Activated CD4-positive, alpha-beta memory T cell treated with anti-CD3 and anti-CD28 coated beads for 36 hours (primary cell): ENCODE results near the gene FAM98B. TPM values are rescaled to one million over a fixed set of nuclear protein-coding genes. Genes with fewer than 3 reads are reported as not detected.
"Not testable (repeated sequence)": the region's sequence is repeated elsewhere in the genome, so short reads cannot be mapped to it uniquely, and the experiment has no call there.

Experiments
- CTCF ChIA-PET: fragments of 350-600 bp; sonication (Branson Sonifier 250); formaldehyde crosslinking; loops from one replicate; lab custom pipeline; 2021; ENCODE audit warnings: antibody characterized with exemption, inconsistent platforms; lab: Charles Lee
- POLR2A ChIA-PET: fragments of 350-600 bp; sonication (Branson Sonifier 250); formaldehyde crosslinking; loops from one replicate; lab custom pipeline; 2021; ENCODE audit warnings: antibody characterized with exemption; lab: Charles Lee
- DNase-seq: peaks from one replicate; pipeline ENCODE4 v3.0.0-alpha.2; 2020
- H3K27ac Mint-ChIP-seq: one replicate; pipeline ENCODE4 v1.8.0; 2021; ENCODE audit warnings: mixed read lengths
- H3K27me3 Mint-ChIP-seq: one replicate; pipeline ENCODE4 v1.8.0; 2021; ENCODE audit warnings: mixed read lengths
- H3K36me3 Mint-ChIP-seq: one replicate; pipeline ENCODE4 v1.8.0; 2021; ENCODE audit warnings: mixed read lengths
- H3K4me1 Mint-ChIP-seq: one replicate; pipeline ENCODE4 v1.8.0; 2021; ENCODE audit warnings: low read depth, mixed read lengths
- H3K4me3 Mint-ChIP-seq: one replicate; pipeline ENCODE4 v1.8.0; 2021; ENCODE audit warnings: mild to moderate bottlenecking, mixed read lengths
- H3K9me3 Mint-ChIP-seq: one replicate; pipeline ENCODE4 v1.8.0; 2021; ENCODE audit warnings: mixed read lengths
- intact Hi-C: fragments of 100-400 bp; cut with micrococcal nuclease; formaldehyde crosslinking; loops from one replicate; pipeline ENCODE4 v1.15.1; 2023
- total RNA-seq, 2 experiments: library from RNA; stranded (reverse); gene quantifications; one replicate each; pipeline ENCODE4 v1.2.3, GENCODE V29; 2021

FAM98B gene
- total RNA-seq, 2 experiments from 2014 or later = 40.2 to 44.7 TPM

DNA sequence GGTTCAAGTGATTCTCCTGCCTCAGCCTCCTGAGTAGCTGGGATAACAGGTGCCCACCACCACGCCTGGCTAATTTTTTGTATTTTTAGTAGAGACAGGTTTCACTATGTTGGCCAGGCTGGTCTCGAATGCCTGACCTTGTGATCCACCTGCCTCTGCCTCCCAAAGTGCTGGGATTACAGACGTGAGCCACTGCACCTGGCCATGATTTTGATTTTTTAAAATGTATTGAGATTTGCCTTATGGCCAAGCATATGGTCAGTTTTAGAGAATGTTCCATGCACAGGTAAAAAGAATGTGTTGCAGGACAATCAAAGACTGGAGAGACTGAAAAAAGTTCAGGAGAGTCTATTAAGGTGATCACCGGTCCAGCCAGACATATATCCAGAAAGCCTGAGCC lies 16.3 kb upstream of the FAM98B start:
- H3K9me3 Mint-ChIP-seq, H3K4me1 Mint-ChIP-seq, DNase-seq, CTCF ChIA-PET, H3K27ac Mint-ChIP-seq, intact Hi-C loops, H3K36me3 Mint-ChIP-seq, H3K4me3 Mint-ChIP-seq: not testable (repeated sequence)
- peaks cover 13% of the 10 kb centered on the region for H3K27me3 Mint-ChIP-seq
- POLR2A ChIA-PET = interaction anchor here (0.7 kb wide), 1 partner anchor 246 kb away, joined by 3 read pairs; no protein-coding TSS in a partner anchor

DNA sequence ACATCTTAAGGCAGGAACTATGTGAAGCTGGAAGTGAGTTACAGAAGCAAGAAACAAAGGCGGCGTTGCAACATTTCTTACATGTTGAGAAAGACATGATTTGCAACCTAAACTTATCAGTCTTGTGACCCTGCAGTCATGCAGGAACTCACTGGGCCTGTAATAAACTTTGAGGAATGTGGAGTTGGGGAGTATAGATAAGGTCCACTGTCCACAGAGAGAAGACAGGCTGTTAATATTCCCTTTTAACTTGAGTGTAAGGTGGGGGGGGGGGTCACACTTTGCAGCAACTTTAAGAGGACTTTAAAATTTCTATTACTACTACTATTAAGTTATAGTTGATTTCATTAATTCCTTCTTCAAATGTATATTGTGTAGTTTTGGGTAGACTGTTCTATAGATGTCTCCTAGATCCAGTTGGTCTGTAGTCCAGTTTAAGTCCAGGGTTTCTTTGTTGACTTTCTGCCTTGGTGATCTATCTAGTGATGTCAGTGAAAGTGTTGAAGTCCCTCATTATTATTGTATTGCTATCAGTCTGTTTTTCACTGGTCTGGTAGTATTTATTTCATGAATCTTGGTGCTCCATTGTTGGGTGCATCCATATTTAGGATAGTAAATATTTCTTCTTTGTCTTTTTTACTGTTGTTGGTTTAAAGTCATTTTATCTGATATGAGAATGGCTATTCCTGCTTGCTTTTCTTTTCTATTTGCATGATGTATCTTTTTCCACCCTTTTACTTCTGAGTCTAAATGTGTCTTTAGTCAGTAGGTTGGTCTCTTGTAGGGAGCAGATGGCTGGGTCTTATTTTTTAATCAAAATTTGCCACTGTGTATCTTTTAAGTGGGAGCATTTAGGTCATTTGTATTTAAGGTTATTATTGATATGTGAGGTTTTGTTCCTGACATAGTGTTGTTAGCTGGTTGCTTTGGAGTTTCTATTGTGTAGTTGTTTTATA lies 15.6 kb upstream of the FAM98B start:
- Mint-ChIP-seq H3K27me3 (peaks cover 13% of the 10 kb centered on the region), H3K36me3 (no peaks in the 10 kb centered on the region), H3K9me3 (peaks cover 9% of the 10 kb centered on the region), H3K27ac (no peak overlapping the region), H3K4me3 (no peak overlapping the region), H3K4me1 (peaks cover 5% of the 10 kb centered on the region)
- ChIA-PET CTCF (interaction anchor here (0.6 to 7.4 kb wide), 7 partner anchors 12 to 263 kb away, joined by 3 to 266 read pairs (median 34); partner anchors contain the start of gene FAM98B), POLR2A (interaction anchor here (0.7 kb wide), 1 partner anchor 245 kb away, joined by 3 read pairs; no protein-coding TSS in a partner anchor)
- no peak for DNase-seq
- intact Hi-C loops = no loop called here

DNA sequence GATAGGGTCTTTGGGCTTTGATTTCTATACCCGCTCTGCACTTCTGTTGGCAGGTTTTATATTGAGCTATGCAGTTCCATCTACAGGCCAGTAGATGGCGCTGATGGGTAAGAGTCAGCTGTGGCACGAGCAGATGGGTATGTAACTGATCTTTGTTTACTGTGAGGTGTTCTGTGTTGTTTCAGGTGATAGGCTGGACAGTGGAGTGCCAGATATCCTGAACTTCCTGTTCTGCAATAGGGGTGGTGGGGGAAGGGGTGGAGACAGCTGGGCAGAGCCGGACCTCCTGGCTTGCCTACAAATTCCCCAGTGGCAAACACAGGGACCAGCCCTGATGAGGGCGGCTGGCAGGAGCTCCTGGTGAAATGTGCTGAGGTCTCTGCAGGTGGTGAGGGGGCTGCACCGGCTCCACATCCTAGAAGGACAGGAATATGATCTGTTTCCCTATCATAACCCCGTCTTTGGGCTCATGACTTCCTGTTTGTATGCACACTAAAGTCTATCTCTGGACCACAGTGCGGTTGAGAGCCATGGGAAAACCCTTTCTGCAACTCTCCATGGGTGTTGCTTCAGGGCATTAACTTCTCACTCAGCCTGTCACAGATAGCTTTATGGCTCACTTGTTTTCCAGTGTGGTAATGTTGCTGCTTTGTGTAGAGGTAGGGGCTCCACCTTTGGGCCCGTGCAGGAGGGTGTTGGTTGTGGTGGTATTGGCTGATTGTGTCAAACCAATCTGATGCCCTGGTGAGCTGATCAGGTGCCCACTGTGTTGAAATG lies 13.4 kb upstream of the FAM98B start:
- peaks cover 5% of the 10 kb centered on the region for H3K4me1 Mint-ChIP-seq
- CTCF ChIA-PET = interaction anchor here (0.6 to 7.4 kb wide), 60 partner anchors 9 to 1317 kb away, joined by 3 to 266 read pairs (median 4); partner anchors contain the start of genes FAM98B, RASGRP1 and SPRED1
- POLR2A ChIA-PET = interaction anchor here (1.3 kb wide), 1 partner anchor 15 kb away, joined by 5 read pairs; no protein-coding TSS in a partner anchor
- H3K9me3 Mint-ChIP-seq = peaks cover 9% of the 10 kb centered on the region
- peaks cover 11% of the 10 kb centered on the region for H3K27me3 Mint-ChIP-seq
- peak overlapping the region; percentile 6 for H3K27ac Mint-ChIP-seq
- intact Hi-C loops = loop anchor here (1.0 kb wide), 2 partner anchors 250 to 259 kb away; no protein-coding TSS in a partner anchor
- DNase-seq = peak; percentile 60
- H3K4me3 Mint-ChIP-seq = no peak overlapping the region
- H3K36me3 Mint-ChIP-seq = no peaks in the 10 kb centered on the region

- no peak for DNase-seq
- ChIA-PET POLR2A (interaction anchor here (1.3 kb wide), 2 partner anchors 14 kb away, joined by 3 to 5 read pairs; no protein-coding TSS in a partner anchor), CTCF (interaction anchor here (0.8 to 7.4 kb wide), 34 partner anchors 8 to 1316 kb away, joined by 3 to 266 read pairs (median 5); partner anchors contain the start of gene FAM98B)
- H3K27ac Mint-ChIP-seq = no peak overlapping the region
- intact Hi-C loops = no loop called here
- no peak overlapping the region for H3K4me3 Mint-ChIP-seq
- peaks cover 5% of the 10 kb centered on the region for H3K4me1 Mint-ChIP-seq
- H3K9me3 Mint-ChIP-seq = peaks cover 9% of the 10 kb centered on the region
- peaks cover 10% of the 10 kb centered on the region for H3K27me3 Mint-ChIP-seq
- H3K36me3 Mint-ChIP-seq = no peaks in the 10 kb centered on the region
Measured at GRCh38 chr15:38441130-38441519, 12.8 kb upstream of the FAM98B start.

GRCh38 chr15:38454696-38455090 lies 766 bp downstream of the FAM98B start:
- ChIA-PET POLR2A (interaction anchor here (0.8 to 1.8 kb wide), 12 partner anchors 13 to 245 kb away, joined by 3 to 10 read pairs (median 4); no protein-coding TSS in a partner anchor), CTCF (interaction anchor here (0.5 to 3.4 kb wide), 18 partner anchors 8 to 253 kb away, joined by 3 to 65 read pairs (median 5); partner anchors contain the start of gene RASGRP1)
- Mint-ChIP-seq H3K9me3 (no peaks in the 10 kb centered on the region), H3K4me3 (peak overlapping the region; percentile 93), H3K27me3 (no peaks in the 10 kb centered on the region), H3K27ac (peak overlapping the region; percentile 89), H3K36me3 (peaks cover 3% of the 10 kb centered on the region), H3K4me1 (peaks cover 24% of the 10 kb centered on the region)
- DNase-seq = no peak
- intact Hi-C loops = no loop called here

GRCh38 chr15:38455092-38455491 lies 1.2 kb downstream of the FAM98B start:
- Mint-ChIP-seq H3K36me3 (peaks cover 3% of the 10 kb centered on the region), H3K4me1 (peaks cover 28% of the 10 kb centered on the region), H3K4me3 (peak overlapping the region; percentile 93), H3K27me3 (no peaks in the 10 kb centered on the region), H3K9me3 (no peaks in the 10 kb centered on the region), H3K27ac (peak overlapping the region; percentile 3)
- ChIA-PET POLR2A (interaction anchor here (0.8 to 1.8 kb wide), 9 partner anchors 13 to 245 kb away, joined by 3 to 10 read pairs (median 4); no protein-coding TSS in a partner anchor), CTCF (interaction anchor here (0.5 to 3.4 kb wide), 14 partner anchors 8 to 253 kb away, joined by 3 to 65 read pairs (median 5); partner anchors contain the start of gene RASGRP1)
- intact Hi-C loops = no loop called here
- no peak for DNase-seq

- intact Hi-C loops = no loop called here
- POLR2A ChIA-PET = no interaction called here
Measured at GRCh38 chr15:38458646-38459045, 4.7 kb downstream of the FAM98B start.

GRCh38 chr15:38459480-38459879 lies 5.6 kb downstream of the FAM98B start:
- ChIA-PET POLR2A (no interaction called here), CTCF (interaction anchor here (1.9 to 4.3 kb wide), 3 partner anchors 19 to 240 kb away, joined by 7 to 21 read pairs (median 17); no protein-coding TSS in a partner anchor)
- DNase-seq = no peak
- intact Hi-C loops = no loop called here
- no peak overlapping the region for H3K4me3 Mint-ChIP-seq
- H3K27me3 Mint-ChIP-seq = no peaks in the 10 kb centered on the region
- no peak overlapping the region for H3K27ac Mint-ChIP-seq
- H3K9me3 Mint-ChIP-seq = no peaks in the 10 kb centered on the region
- peaks cover 47% of the 10 kb centered on the region for H3K4me1 Mint-ChIP-seq
- H3K36me3 Mint-ChIP-seq = no peaks in the 10 kb centered on the region

More at GRCh38 chr15:38458646-38459045, 4.7 kb downstream of the FAM98B start:
- peaks cover 3% of the 10 kb centered on the region for H3K36me3 Mint-ChIP-seq
- no peak overlapping the region for H3K27ac Mint-ChIP-seq
- DNase-seq = no peak
- H3K27me3 Mint-ChIP-seq = no peaks in the 10 kb centered on the region
- CTCF ChIA-PET = interaction anchor here (1.9 to 4.3 kb wide), 3 partner anchors 18 to 241 kb away, joined by 7 to 21 read pairs (median 17); no protein-coding TSS in a partner anchor
- H3K4me1 Mint-ChIP-seq = peaks cover 47% of the 10 kb centered on the region
- H3K4me3 Mint-ChIP-seq = no peak overlapping the region
- H3K9me3 Mint-ChIP-seq = no peaks in the 10 kb centered on the region

DNA sequence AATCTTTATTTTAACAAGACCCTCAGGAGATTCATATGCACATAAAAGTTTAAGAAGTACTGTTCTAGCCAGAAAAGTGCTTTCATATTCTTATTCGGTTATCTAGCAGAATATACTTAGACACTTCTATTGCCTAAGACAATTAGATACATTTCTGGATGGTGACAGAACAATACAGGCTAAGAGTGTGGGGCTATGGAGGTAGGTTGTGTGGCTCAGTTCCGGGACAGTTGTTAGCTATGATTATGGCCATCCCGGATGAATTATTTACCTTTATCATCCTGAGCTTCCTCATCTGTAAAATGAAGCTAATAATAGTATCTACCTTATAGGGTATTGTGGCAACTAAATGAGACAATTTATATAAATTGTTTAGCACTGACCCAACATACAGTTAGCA lies 6.6 kb downstream of the FAM98B start:
- H3K27ac Mint-ChIP-seq = no peak overlapping the region
- no peaks in the 10 kb centered on the region for H3K9me3 Mint-ChIP-seq
- no peaks in the 10 kb centered on the region for H3K27me3 Mint-ChIP-seq
- intact Hi-C loops = no loop called here
- CTCF ChIA-PET = interaction anchor here (1.0 to 4.3 kb wide), 4 partner anchors 14 to 247 kb away, joined by 3 to 21 read pairs (median 5); no protein-coding TSS in a partner anchor
- no peak overlapping the region for H3K4me3 Mint-ChIP-seq
- H3K36me3 Mint-ChIP-seq = no peaks in the 10 kb centered on the region
- H3K4me1 Mint-ChIP-seq = peaks cover 41% of the 10 kb centered on the region
- DNase-seq = no peak
- POLR2A ChIA-PET = no interaction called here

- DNase-seq = no peak
- Mint-ChIP-seq H3K36me3 (peaks cover 1% of the 10 kb centered on the region), H3K9me3 (no peaks in the 10 kb centered on the region), H3K27me3 (no peaks in the 10 kb centered on the region), H3K4me1 (peaks cover 36% of the 10 kb centered on the region), H3K4me3 (no peak overlapping the region), H3K27ac (no peak overlapping the region)
- ChIA-PET POLR2A (no interaction called here), CTCF (interaction anchor here (1.0 to 4.3 kb wide), 4 partner anchors 13 to 246 kb away, joined by 3 to 21 read pairs (median 5); no protein-coding TSS in a partner anchor)
- intact Hi-C loops = no loop called here
Measured at GRCh38 chr15:38461066-38461833, 7.3 kb downstream of the FAM98B start.
